Measurements from ENCODE around the gene MCUB.

MCUB gene

DNA sequence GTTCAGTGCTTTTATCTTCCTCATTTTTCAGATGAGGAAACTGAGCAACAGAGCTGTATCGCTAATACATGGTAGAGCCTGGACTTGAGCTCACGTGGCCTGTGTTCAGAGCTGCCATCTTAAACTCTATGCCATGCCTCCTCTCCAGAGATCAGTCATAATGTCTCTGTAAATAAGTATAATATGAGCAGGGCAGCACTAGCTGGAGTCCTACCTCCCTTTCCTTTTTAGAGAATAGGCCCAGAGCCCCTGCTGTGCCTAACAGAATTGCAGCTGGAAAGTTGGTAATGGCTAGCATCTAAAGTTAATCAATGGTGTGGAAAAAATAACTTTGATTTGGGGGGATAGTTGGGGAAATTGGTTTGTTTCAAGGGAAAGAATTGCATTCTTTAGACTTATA, 122.8 kb downstream of the MCUB start:
- DNase-seq (ENCODE audit: low spot score): no peak

DNA sequence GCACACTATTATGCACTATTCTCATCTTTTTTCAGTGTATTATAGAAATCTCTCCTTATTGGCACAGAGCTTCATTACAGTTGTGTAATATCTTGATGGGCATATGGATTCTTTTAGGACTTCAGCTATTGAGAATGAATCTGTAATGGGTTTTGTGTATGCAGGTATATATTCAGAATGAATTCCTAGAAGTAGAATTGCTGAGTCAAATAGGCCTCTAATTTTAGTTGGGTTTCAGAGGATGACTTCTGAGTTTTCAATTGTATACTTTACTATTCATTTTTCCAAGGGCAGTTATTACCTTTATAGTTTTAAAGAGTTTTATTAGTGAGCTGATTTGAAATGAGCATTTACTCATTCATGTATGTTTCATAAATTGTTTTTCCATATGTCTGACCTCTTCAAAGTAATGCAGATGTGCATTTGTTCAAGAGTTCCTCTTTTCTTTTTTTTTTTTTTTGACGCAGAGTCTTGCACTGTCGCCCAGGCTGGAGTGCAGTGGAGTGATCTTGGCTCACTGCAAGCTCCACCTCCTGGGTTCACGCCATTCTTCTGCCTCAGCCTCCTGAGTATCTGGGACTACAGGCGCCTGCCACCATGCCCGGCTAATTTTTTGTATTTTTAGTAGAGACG, 123.7 kb downstream of the MCUB start:
- peak; percentile 21 for DNase-seq (ENCODE audit: low spot score)

DNA sequence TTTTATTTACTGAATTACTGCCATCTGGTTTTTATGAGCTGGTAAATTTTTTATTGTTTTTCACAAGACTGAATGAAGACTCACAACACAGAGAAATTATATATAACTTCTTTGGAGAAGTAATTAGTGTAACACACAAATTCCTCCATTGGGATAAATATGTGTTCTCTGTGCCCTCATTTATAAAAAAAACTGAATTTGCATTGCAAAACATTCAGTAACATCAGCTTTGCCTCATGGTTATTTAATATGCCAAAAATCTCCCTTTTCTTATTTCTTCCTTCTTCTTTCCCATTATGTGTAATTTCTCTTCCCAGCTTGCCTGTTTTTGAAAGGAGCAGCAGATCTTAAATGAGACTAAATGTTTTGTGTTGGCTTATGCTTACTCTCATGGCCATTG, 124.7 kb downstream of the MCUB start:
- no peak for DNase-seq (ENCODE audit: low spot score)

DNA sequence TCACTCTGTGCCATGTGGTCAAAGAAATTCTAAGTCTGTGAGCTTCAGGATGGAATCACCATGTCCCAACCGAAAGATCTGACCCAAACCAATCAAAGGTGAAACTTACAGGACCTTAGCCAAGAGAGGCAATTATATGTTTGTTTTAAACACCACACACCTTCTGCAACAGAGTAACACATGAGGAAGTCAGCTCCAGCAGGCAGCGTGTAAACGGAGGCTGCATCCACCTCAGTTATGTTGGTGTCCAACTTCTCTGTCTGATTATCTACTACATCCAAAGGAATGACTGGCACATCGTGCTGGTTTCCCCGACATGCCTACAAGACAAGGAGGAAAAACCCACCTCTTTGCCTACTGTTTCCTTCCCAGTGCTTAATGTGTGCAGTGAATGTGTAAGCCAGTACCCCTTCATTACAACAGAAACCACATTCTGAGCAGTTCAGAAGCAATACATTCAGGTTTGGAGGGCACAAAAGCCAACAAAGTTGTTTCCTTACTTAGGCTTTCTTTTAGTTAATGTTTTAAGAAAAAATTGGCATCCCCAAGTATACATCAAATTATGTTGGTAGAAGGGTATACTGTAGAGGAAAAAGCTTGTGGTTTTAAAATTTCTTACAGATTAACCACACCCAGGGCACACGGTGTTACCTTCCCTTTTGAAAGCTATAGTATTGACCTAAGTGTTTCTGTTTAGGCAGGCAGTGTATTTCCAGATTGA, 130.8 kb downstream of the MCUB start:
- no peak for DNase-seq (ENCODE audit: low spot score)

DNA sequence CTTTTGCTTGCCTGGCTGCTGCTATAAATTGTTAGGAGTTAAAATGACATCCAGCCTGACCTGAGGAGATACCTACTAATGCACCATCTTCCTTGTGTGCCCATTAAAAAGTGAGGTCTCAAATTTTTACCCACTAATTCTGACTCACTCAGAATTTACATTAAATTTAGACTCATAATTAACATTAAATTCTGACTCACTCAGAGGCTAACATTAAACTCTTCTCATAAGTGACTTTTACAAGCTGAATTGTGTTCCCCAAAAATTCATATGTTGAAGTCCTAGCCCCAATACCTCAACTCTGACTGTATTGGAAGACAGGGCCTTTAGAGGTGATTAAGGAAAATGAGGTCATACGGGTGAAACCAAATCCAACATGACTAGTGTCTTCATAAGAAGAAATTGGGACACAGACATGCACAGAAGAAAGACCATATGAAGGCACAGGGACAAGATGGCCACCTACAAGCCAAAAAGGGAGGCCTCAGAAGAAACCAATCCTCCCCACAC, 131.4 kb downstream of the MCUB start:
- no peak for DNase-seq (ENCODE audit: low spot score)

DNA sequence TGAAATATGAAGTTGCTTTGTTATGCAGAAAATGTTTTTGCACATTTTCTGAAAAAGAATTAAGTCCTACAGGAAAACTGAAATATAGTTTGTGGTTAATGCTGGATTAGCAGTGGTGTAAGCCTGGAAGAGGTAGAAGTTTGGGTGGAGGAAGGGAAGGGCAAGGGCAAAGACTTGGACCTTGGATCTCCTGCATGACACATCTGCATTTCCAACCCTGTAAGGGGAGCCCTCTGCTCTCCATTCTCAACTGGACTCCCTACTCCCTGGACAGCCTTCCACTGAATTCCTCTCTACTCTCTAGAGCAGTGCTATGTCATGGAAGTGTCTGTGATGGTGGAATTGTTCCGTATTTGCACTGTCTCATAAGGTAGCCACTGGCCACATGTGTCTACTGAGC, 138.6 kb downstream of the MCUB start:
- no peak for DNase-seq (ENCODE audit: low spot score)

DNA sequence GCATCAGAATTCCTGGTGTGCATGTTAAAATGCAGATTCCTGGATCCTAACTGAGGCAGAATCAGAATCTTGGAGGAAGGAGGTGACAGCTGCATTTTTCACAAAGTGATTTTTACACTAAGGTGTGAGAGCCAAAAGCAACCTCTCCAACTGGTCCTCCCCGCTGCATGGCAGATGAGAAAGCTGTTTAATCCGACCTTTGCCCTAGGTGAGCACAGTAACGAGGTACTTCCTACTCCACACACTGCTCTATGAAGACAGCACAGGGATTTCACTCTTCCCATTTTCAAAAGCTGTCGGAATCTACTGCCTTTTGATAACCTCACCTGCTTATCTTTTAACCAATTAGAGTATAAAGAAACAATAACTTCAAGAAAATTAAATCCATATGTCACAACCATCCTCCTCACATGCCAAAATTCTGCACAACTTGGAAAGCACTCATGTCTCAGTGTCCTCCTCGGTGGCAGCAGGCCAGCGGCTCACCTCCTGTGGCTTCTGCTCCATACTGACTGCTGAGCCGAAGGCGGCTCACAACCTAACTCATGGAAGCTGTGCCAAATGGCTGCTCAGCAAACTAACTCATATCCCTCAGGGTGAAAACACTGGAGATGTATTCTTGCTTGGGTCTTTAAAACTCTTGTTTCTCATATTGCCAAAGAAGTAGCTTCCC, 139.6 kb downstream of the MCUB start:
- DNase-seq (ENCODE audit: low spot score): no peak

DNA sequence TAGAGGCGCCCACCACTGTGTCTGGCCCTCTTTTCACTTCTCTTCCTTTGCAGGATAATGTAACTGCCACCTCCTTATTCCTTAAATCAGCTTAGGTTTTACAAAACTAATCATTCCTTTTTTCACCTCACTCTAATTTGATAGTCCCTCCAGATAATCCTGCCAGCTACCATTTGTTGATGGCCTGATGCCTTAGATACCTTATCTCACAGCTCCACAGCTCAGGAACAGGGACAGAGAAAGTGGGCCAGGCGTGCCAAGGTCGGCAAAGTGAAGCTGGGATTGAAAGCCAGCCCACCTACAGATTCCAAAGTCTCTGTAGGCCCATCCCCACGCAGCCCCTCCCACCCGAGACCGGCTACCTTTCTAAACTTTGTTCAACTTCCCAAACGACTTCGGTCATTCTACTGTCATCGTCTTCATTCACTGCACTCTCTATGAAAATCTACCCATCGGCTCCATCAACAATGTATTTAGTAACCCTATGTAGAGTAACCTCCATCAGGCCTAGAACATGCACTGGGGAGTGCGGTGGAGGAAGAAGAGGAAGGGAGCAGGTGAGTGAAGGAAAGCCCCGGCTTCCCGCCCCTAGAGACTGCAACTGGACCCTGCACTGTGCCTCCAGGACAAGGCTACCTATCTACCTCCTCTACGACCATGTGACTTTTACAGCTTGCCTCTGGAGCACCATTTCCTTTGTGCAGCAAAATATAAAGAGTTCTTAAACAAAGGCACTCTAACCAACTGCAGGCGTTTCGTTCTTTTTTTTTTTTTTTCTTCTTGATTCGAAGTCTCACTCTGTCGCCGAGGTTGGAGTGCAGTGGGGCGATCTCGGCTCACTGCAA, 141.7 kb downstream of the MCUB start:
- DNase-seq (ENCODE audit: low spot score): no peak

DNA sequence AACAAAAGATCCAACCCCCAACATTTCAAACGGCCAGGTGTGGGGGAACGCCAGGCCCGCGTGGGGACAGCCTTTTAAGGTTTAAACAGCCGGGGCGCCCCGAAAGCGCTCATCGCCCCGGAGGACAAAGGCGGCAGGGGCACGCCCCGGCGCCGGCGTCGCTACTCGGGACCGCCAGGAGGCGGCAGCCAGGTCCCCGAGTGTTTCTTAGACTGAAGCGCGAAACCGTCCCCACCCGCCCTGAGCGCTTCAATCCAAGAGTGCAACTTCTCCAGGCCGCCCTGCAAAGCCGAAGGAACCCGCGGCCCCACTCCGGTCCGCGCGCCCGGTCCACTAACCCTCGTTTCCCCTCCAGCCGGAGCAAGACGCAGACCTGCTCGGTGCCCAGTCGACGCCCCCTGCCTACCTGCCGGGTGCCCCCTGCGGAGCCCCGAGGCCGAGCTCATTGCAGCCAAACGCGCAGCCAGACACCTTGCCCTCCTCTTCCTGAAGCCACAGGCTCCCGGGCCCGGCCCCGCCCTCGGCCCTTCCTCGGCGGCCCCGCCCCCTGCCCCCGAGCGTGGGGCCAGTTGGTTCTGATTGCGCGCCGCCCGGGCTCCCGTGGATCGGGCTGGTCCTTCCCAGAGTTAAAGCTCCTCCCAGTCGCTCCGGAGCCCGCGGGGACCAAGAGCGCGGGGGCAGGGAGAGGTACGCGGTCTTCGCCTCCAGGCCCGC, 143.1 kb downstream of the MCUB start, which contains the start of gene CASP6:
Gene CASP6, minus strand, starts transcription at position 496 of the 714 bp plus-strand sequence. Its CDS starts 50 bp downstream, at position 446.
- peak; percentile 83 for DNase-seq (ENCODE audit: low spot score)

DNA sequence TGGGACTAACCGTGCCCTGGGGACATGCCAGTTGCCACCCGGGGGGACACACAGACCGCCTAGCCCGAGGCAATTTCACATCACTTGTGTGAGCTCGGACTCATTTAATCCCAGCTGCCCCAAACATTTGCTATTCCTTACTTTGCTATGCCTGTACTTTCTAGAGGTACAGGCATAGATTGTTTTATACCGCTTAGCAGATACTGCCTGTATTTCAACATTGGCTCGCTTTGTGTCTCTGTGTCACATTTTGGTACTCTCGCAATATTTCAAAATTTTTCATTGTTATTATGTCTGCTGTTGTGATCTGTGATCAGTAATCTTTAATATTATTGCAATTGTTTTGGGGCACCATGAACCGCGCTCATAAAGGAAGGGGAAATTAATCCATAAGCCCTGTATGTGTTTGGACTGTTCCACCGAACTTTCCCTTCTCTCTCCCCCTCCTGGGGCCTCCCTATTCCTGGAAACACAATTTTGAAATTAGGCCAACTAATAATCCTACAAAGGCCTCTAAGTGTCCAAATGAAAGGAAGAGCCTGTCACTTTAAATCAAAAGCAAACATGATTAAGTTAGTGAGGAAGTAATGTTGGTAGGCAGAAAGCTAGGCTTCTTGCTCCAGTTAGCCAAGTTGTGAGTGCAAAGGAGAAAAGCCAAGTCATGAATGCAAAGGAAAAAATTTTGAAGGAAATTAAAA, 143.8 kb downstream of the MCUB start:
- DNase-seq (ENCODE audit: low spot score): no peak

DNA sequence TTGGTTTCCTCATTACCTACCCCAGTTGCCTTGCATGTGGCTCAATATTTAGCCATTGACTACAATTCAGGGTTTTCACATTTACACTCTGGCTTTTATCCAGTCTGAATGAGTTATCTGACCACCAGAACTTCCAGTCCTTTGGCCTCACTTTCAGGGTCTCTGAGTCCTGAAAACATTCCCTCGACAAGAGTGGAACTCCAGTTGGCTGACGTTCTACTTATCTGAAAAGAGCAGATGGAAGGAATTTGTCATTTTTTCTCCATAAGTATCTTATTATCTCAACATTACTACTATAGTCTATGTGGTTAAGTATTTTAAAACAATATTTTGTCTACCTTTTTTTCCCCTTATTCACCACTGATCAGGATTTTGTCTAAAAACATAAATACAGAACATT, 148.4 kb downstream of the MCUB start:
- no peak for DNase-seq (ENCODE audit: low spot score)

DNA sequence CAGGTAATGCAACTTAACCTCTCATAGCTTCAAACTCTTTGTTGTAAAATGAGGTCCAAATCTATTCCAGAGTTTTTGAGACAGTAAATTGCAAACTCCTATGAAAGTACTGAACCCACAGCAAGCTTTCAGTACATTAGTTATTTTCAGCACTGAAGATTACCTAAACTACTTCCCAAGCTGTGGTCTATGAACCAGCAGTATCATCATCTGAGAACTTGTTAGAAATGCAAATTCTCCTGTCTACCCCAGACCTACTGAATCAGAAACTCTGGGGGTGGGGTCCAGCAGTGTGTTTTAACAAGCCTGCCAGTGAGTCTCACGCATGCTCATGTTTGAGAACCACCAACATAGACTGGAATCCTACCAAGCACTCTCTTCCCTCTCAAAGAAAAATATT, 148.9 kb downstream of the MCUB start:
- no peak for DNase-seq (ENCODE audit: low spot score)

DNA sequence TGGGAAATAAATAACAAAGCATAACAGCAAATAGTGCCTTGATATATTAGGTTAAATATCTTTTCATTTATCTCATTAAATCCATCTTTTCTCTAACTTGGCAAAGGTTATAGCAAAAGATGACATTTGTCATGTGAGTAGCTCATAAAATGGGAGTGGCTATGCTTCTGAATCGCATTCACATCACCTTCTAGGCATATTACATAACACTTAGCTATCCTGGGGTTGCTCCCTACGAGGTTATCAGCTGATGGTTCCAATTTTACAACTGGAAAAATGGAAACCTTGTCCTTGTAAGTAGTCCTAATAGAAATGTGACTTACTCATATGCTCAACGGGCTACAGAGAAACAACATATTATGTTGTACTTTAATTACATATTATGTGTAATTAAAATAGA, 153.5 kb downstream of the MCUB start:
- no peak for DNase-seq (ENCODE audit: low spot score)

DNA sequence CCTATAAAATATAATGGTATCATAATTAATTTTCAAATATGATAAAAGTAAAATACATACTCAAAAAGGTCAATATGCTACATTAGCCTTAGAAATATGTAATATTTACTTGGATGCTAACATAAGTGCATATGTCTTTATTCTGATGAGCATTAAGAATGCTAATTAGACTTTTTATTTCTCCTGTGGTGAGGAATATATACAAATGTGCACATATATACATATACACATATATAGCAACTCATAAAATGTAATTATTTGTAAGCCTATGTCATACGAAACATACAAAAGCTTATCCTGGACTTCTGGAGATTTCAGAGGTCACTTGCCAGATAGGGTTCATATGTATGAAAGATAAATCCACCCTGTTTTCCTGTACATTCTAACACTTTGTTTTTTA, 158.7 kb downstream of the MCUB start:
- DNase-seq (ENCODE audit: low spot score): no peak

DNA sequence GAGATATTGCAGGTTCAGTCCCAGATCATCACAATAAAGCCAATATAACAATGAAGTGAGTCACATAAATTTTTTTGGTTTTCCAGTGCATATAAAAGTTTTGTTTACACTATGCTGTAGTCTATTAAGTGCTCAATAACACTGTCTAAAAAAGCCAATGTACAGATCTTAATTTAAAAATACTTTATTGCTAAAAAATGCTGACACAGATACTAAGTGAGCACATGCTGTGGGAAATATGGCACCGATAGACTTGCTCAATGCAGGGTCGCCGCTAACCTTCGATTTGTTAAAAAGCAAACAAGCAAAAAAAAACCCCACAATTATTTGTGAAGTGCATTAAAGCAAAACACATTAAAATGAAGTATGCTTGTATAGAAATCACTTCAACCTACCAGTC, 159.6 kb downstream of the MCUB start:
- DNase-seq (ENCODE audit: low spot score): no peak

DNA sequence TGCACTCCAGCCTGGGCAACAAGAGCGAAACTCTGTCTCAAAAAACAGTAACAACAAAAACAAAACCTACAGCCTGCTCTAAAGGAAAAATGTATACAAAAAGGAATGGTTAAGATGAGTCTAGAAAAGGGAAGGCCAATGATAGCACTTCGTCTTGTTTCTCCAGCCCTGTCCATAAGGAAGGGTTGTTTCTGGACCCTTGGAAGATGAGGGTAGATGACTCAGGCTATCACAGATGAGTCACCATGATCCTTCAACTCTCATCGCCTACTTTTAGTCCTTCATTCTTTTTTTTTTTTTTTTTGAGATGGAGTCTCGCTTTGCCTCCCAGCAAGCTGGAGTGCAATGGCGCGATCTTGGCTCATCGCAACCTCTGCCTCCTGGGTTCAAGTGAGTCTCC, 161.0 kb downstream of the MCUB start:
- DNase-seq (ENCODE audit: low spot score): no peak

DNA sequence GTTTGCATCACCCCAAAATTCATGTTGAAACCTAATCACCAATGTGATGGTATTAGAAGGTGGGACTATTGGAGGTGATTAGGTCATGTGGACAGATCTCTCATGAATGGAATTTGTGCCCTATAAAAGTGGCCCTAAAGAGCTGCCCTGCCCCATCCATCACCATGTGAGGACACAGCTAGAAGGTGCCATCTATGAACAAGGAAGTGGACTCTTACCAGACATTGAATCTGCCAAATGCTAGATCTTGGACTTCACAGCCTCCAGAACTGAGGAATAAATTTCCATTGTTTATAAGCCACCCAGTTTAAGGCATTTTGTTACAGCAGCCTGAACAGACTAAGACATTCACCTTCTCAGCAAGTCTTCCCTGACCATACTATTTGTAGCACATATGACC, 162.3 kb downstream of the MCUB start:
- DNase-seq (ENCODE audit: low spot score): no peak

DNA sequence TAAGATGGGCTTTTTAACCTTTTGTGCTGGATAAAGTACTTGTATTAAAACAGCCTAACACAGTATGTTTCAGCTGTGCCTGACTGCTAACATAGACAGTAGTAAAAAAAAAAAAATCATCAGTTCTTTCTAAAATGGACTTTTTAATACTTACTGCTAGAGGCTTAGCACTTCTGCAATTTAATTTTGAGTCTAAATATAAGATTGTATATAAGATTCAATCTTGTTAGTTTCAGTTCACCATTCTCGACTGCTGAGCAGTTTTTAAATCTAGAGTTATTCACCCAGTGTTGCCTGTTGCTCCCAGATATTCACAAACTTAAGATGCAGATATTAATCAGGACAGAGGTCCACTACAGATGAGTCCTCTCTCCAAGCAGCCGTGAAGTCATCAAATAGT, 163.1 kb downstream of the MCUB start:
- no peak for DNase-seq (ENCODE audit: low spot score)

DNA sequence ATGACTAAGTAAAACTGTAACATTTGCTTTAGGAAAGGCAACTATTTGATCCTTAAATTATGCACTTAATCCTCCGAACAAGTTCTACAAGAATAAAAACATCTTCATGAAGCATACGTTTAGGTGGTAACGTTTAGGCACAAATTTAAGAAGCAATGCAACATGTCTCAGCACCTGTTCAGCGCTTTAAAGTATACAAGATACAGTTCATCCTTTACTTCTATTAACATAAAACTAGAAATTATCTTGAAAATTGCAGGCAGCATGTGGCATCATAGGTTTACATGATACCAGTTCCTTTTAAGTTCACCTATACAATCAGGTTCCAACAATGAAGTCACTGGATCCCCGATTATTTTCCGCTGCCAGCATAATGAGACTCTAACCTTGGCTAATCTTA, 168.3 kb downstream of the MCUB start:
- DNase-seq (ENCODE audit: low spot score): no peak

DNA sequence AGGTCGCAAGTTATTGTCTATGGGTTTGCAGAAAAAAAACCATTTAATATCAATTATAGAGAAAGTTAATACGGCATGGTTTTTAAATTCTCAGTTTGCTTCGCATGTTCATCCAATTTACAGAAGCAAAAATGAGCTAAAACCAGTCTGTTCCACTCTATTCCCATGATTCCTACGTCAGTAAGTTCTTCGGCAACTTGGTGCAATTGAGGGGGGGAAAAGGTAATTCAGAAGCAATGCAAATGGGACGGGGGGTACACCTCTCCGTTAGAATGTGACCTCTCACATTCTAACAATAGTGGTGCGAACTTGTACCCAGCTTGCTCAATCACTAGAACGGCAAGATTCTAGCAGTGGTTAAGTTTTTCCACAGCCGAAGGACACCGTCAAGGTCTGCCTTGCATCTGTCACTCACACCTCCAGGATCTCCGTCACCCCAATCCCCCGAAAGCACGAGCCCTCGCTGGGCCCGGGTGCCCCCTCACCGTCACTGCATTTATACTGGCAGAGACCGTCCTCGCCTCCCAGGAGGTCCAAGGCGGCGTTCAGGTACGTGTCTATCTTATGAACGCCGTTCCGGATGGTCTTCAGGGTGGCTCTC, 169.2 kb downstream of the MCUB start:
- DNase-seq (ENCODE audit: low spot score): peak; percentile 59

Measured in NAMALWA (cell line).